T-helper 9 cell (primary cell): ENCODE data around the gene SEC24C.

Experiments
- DNase-seq: peaks from one replicate; pipeline ENCODE4 v3.0.0-alpha.2; 2020

Gene SEC24C

DNA sequence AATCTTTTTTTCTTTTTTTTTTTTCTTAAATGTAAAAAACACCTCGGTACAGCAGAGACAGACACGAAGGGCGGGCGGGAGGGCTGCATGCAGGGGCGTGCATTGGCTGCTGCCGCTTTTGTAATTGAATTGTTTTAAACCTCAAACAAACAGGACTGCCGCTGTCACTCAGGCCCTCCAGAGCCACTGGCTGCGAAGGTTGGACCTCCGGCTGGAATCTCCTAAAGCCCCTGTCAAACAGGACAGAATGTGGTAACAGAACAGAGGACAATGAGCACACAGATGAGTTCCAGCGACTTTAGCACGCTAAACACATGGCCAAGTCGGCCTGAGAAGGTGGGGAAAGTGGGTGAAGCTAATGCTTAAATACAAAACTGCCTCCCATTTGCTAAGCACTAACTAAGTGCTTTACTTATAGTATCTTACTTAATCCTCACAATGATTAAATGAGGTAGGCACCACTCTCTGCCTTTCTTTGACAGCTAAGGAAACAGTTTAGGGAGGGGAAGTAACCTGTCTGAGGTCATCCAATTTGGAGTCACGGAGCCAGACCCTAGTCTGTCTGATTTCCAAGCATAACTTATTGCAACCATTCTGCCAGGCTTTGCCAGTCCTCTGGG lies 70.2 kb downstream of the SEC24C start:
- DNase-seq: no peak

GRCh38 chr10:73814896-73815718 lies 70.9 kb downstream of the SEC24C start:
- DNase-seq: no peak

- DNase-seq: no peak
Measured at GRCh38 chr10:73815719-73816030, 71.5 kb downstream of the SEC24C start.

GRCh38 chr10:73816917-73817729 lies 73.0 kb downstream of the SEC24C start:
- no peak for DNase-seq

DNA sequence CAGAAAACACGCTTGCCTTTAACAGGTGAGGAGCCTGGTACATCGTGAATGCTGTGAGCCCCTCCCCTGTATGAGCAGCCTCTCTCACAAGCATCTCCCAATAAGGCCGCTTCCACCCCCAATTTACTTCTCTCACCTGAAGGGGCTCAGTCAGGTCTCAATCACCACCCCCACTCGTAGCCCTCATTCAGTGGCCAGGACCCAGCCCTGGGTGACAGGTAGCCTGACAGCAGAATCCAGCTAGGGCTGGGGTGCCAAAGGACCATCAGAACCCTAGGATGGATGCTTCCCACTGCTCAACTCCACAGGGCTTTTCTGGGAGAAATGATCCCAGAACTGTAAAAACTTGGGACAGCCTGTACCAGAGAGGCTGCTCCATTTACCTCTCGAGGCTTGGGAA lies 73.7 kb downstream of the SEC24C start:
- no peak for DNase-seq

GRCh38 chr10:73818402-73818801 lies 74.2 kb downstream of the SEC24C start:
- DNase-seq: no peak

DNA sequence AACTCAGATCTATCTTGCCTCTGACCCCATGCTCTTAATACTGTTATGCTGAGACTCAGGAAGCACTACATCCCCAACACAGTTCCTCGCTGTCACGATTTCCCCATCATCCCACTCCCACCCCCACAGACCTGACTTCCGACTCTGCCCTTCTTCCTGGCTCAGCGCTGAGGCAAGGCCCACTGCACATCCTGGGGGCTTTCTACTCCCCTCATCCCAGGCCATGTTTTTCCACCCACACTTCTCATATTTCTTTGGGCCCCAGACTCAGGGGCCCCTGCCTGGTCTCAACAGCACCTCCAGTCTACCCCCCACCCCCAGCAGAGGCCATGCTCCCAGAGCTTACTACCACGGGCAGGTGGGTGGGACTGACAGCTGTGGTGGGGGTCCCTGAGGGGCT lies 74.9 kb downstream of the SEC24C start:
- no peak for DNase-seq

DNA sequence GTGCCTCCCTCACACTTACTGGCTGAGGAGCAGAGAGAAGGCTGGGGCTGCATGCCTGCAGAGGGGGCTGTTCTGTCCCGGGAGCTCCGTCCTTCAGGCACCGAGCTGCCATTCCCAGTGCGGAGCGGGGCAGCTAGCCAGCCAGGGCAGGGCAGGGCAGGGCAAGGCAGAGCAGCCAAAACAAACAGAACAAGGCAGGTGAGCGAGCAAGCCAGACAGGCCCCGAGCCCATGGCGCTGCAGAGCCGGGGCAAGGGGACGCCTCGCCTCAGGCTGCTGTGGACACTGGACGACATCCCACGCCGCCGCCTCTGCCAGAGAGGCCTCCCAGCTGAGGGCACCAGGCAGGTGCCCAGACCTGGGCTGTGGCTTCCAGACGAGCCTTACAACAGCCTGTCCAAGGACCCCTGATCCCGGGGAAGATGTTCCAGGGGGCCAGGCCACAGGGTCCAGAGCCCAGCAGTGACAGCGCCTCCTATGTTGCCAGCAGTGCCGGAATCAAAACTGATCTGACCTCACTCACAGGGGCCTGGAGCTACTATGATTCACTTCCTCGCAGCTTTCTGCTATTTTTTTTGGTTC lies 75.4 kb downstream of the SEC24C start:
- DNase-seq: no peak
